GM23338 (cell line): ENCODE results near the gene ZNF418. TPM values are rescaled to one million over a fixed set of nuclear protein-coding genes. Genes with fewer than 3 reads are reported as not detected.

ENCODE experiments used
- ATAC-seq: fragments of 200-7000 bp; cut with Tn5 transposase; 3 replicates; pipeline ENCODE4 v1.9.1; 2020
- DNase-seq: peaks from one replicate; pipeline ENCODE4 v3.0.0-alpha.2; 2015; ENCODE audit warnings: low spot score
- H2AFZ ChIP-seq: fragments of 200-600 bp; sonication (generic); 2 replicates; pipeline ENCODE4 v1.8.0; 2016; ENCODE audit warnings: antibody characterized with exemption, mild to moderate bottlenecking, moderate library complexity
- H3F3A ChIP-seq: fragments of 200-600 bp; sonication (generic); replicated peaks from 2 replicates; pipeline ENCODE4 v1.8.0; 2017; ENCODE audit warnings: antibody characterized with exemption, mixed run types, low read depth
- H3K27ac ChIP-seq: fragments of 200-600 bp; sonication (generic); 2 replicates; pipeline ENCODE4 v1.6.1; 2016; ENCODE audit warnings: low read depth
- H3K27me3 ChIP-seq: fragments of 200-600 bp; sonication (generic); 2 replicates; pipeline ENCODE4 v1.8.0; 2016; ENCODE audit warnings: mild to moderate bottlenecking, mixed run types, moderate library complexity; ENCODE audit not compliant: insufficient read depth
- H3K36me3 ChIP-seq: fragments of 200-600 bp; sonication (generic); 2 replicates; pipeline ENCODE4 v1.8.0; 2016; ENCODE audit warnings: mild to moderate bottlenecking; ENCODE audit not compliant: insufficient read depth
- H3K4me1 ChIP-seq: fragments of 200-600 bp; sonication (generic); 2 replicates; pipeline ENCODE4 v1.8.0; 2016; ENCODE audit warnings: mild to moderate bottlenecking, moderate library complexity; ENCODE audit not compliant: insufficient read depth
- H3K4me2 ChIP-seq: fragments of 200-600 bp; sonication (generic); 2 replicates; pipeline ENCODE4 v1.7.1; 2017; ENCODE audit warnings: mixed run types
- H3K4me3 ChIP-seq: fragments of 200-600 bp; sonication (generic); 2 replicates; pipeline ENCODE4 v1.6.1; 2016; ENCODE audit warnings: mixed run types
- H3K79me2 ChIP-seq: fragments of 200-600 bp; sonication (generic); replicated peaks from 2 replicates; pipeline ENCODE4 v1.8.0; 2017; ENCODE audit warnings: mild to moderate bottlenecking; ENCODE audit not compliant: insufficient read depth
- H3K9me2 ChIP-seq: fragments of 200-600 bp; sonication (generic); 2 replicates; pipeline ENCODE4 v1.8.0; 2017; ENCODE audit not compliant: insufficient read depth
- H4K20me1 ChIP-seq: fragments of 200-600 bp; sonication (generic); replicated peaks from 2 replicates; pipeline ENCODE4 v1.8.0; 2017; ENCODE audit warnings: mild to moderate bottlenecking; ENCODE audit not compliant: insufficient read depth
- H3K27ac Mint-ChIP-seq: 2 replicates; pipeline ENCODE4 v1.8.0; 2020; ENCODE audit warnings: inconsistent platforms, mild to moderate bottlenecking, moderate library complexity, mixed read lengths
- H3K27me3 Mint-ChIP-seq: 3 replicates; pipeline ENCODE4 v1.8.0; 2022; ENCODE audit warnings: low read depth, mild to moderate bottlenecking, moderate library complexity, mixed read lengths, inconsistent platforms; ENCODE audit not compliant: insufficient read depth, poor library complexity
- H3K36me3 Mint-ChIP-seq: 3 replicates; pipeline ENCODE4 v1.8.0; 2021; ENCODE audit warnings: low read depth, mild to moderate bottlenecking, inconsistent platforms, moderate library complexity, mixed read lengths
- H3K4me1 Mint-ChIP-seq: 3 replicates; pipeline ENCODE4 v1.8.0; 2020; ENCODE audit warnings: mild to moderate bottlenecking, inconsistent platforms, mixed read lengths
- H3K4me3 Mint-ChIP-seq: 3 replicates; pipeline ENCODE4 v1.8.0; 2021; ENCODE audit warnings: moderate library complexity, mild to moderate bottlenecking, inconsistent platforms, mixed read lengths
- H3K9me3 Mint-ChIP-seq: 3 replicates; pipeline ENCODE4 v1.8.0; 2020; ENCODE audit warnings: moderate library complexity, mild to moderate bottlenecking, inconsistent platforms, mixed read lengths
- CREB1 ChIP-seq: fragments of 250-450 bp; sonication (Bioruptor Pico); IDR thresholded peaks from 2 replicates; pipeline ENCODE4 v1.5.0; 2020; ENCODE audit warnings: low read depth, mild to moderate bottlenecking, moderate library complexity
- EZH2 ChIP-seq: fragments of 200-600 bp; sonication (generic); IDR thresholded peaks from one replicate; pipeline ENCODE4 v1.8.0; 2017; ENCODE audit warnings: antibody characterized with exemption, mild to moderate bottlenecking, low read depth; ENCODE audit not compliant: unreplicated experiment
- EZH2phosphoT487 ChIP-seq: fragments of 200-600 bp; sonication (generic); IDR thresholded peaks from one replicate; pipeline ENCODE4 v1.8.1; 2018; ENCODE audit warnings: antibody characterized with exemption; ENCODE audit not compliant: unreplicated experiment
- JUNB ChIP-seq: IDR thresholded peaks from one replicate; pipeline ENCODE4 v1.6.1; 2016; ENCODE audit warnings: antibody characterized with exemption; ENCODE audit not compliant: unreplicated experiment
- NANOG ChIP-seq: IDR thresholded peaks from 2 replicates; pipeline ENCODE4 v1.6.1; 2016; ENCODE audit warnings: antibody characterized with exemption, borderline replicate concordance
- POLR2AphosphoS5 ChIP-seq: IDR thresholded peaks from 2 replicates; pipeline ENCODE4 v1.6.1; 2016; ENCODE audit warnings: antibody characterized with exemption, low read depth
- STAT1 ChIP-seq: IDR thresholded peaks from one replicate; pipeline ENCODE4 v1.6.1; 2016; ENCODE audit warnings: antibody characterized with exemption; ENCODE audit not compliant: unreplicated experiment
- ZNF114 ChIP-seq: fragments of 250-450 bp; sonication (Bioruptor Pico); IDR thresholded peaks from 2 replicates; pipeline ENCODE4 v1.5.0; 2020; ENCODE audit warnings: mild to moderate bottlenecking, moderate library complexity
- ZNF331 ChIP-seq: fragments of 250-450 bp; sonication (Bioruptor Pico); IDR thresholded peaks from 2 replicates; pipeline ENCODE4 v1.5.0; 2020; ENCODE audit warnings: low read depth, mild to moderate bottlenecking, moderate library complexity
- polyA plus RNA-seq: library from polyadenylated mRNA; unstranded; fragments of >200 nt; fragmentation: Nextera tagmentation; extraction: Ambion mirVana; gene quantifications from 2 replicates; pipeline ENCODE4 v1.2.1, GENCODE V29; 2016
- total RNA-seq: library from RNA; depleted of rRNA; stranded (reverse); fragments of >200 nt; shearing (Covaris generic); gene quantifications from 2 replicates; pipeline ENCODE4 v1.2.3, GENCODE V29; 2014
- TF ChIP-seq, protein P1 (sequence below): IDR thresholded peaks from one replicate; pipeline ENCODE4 v1.6.1; 2018; ENCODE audit warnings: antibody characterized with exemption; ENCODE audit not compliant: unreplicated experiment
- TF ChIP-seq, protein P2 (sequence below): IDR thresholded peaks from 2 replicates; pipeline ENCODE4 v1.6.1; 2016; ENCODE audit warnings: antibody characterized with exemption
- TF ChIP-seq, protein P3 (sequence below), 2 experiments: fragments of 200-600 bp in 1 of 2; sonication (generic) in 1 of 2; conservative IDR thresholded peaks; 2 replicates each; pipeline versions ENCODE4 v1.5.1 to v1.6.1; 2016 to 2017; ENCODE audit warnings: antibody characterized with exemption in 2 of 2, low read depth in 2 of 2, mild to moderate bottlenecking in 2 of 2, moderate library complexity in 1 of 2

ZNF418 gene
- total and polyA plus RNA-seq, 2 experiments from 2014 or later, result 11.1 to 13.4 TPM

DNA sequence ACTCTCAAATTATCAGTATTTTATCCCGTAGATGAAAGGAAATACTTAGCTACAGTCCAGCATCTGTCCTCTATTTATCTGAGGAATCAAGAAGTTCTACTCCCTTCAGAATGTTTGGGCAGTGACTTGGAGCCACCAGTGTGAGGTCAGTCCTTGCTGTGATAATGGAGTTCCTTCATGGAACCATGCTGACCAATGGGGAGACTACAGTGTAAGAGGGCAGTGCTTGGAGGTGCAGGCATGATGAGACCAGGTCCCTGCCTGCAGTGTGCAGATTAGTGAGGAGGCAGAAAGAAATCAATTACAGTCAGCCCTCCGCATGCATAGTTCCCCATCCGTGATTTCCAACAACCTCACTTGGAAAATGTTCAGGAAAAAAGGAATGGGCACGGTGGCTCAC lies 39.2 kb upstream of the ZNF418 start, which contains the start of gene C19orf18:
C19orf18 (minus strand) TSS at position 101 of the 400 bp plus-strand sequence. CDS start 102 bp downstream, outside the sequence.
- no peak within 1 kb of the TSS for H3K27ac Mint-ChIP-seq

DNA sequence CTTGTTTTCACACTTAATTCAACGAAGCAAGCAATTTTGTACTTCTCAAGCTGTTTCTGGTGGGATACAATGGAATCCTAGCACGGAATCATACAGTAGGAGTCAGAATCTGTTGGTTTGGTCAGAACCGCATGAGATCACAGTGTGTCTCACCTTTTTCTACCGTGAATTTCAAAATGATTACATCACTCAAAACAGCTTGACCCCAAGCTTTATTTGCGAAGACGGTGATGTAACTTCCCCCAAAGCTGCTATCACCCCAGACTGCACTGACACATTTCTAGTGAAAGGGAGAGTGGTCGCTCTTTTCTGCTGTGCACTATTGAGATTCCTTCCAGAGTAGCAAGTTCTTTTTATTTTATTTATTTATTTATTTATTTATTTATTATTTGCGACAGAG lies 29.6 kb upstream of the ZNF418 start:
- no peaks in the 10 kb centered on the region for H3K4me1 Mint-ChIP-seq
- no peak overlapping the region for H3K4me3 ChIP-seq
- H3K4me2 ChIP-seq, result no peak overlapping the region
- H2AFZ ChIP-seq, result no peak overlapping the region
- H3K27ac ChIP-seq, result no peak overlapping the region
- no peak for ATAC-seq
- H3K36me3 Mint-ChIP-seq, result peaks cover 27% of the 10 kb centered on the region
- no peaks in the 10 kb centered on the region for H3K9me2 ChIP-seq
- H4K20me1 ChIP-seq, result no peaks in the 10 kb centered on the region
- no peak overlapping the region for H3K27ac Mint-ChIP-seq
- no peaks in the 10 kb centered on the region for H3K27me3 ChIP-seq
- no peaks in the 10 kb centered on the region for H3K79me2 ChIP-seq
- no peaks in the 10 kb centered on the region for H3F3A ChIP-seq
- H3K27me3 Mint-ChIP-seq, result peaks cover 6% of the 10 kb centered on the region
- no peaks in the 10 kb centered on the region for H3K4me1 ChIP-seq
- H3K4me3 Mint-ChIP-seq, result no peak overlapping the region
- peaks cover 80% of the 10 kb centered on the region for H3K9me3 Mint-ChIP-seq
- DNase-seq, result no peak
- H3K36me3 ChIP-seq, result no peaks in the 10 kb centered on the region
- TF ChIP-seq, protein P1, sequence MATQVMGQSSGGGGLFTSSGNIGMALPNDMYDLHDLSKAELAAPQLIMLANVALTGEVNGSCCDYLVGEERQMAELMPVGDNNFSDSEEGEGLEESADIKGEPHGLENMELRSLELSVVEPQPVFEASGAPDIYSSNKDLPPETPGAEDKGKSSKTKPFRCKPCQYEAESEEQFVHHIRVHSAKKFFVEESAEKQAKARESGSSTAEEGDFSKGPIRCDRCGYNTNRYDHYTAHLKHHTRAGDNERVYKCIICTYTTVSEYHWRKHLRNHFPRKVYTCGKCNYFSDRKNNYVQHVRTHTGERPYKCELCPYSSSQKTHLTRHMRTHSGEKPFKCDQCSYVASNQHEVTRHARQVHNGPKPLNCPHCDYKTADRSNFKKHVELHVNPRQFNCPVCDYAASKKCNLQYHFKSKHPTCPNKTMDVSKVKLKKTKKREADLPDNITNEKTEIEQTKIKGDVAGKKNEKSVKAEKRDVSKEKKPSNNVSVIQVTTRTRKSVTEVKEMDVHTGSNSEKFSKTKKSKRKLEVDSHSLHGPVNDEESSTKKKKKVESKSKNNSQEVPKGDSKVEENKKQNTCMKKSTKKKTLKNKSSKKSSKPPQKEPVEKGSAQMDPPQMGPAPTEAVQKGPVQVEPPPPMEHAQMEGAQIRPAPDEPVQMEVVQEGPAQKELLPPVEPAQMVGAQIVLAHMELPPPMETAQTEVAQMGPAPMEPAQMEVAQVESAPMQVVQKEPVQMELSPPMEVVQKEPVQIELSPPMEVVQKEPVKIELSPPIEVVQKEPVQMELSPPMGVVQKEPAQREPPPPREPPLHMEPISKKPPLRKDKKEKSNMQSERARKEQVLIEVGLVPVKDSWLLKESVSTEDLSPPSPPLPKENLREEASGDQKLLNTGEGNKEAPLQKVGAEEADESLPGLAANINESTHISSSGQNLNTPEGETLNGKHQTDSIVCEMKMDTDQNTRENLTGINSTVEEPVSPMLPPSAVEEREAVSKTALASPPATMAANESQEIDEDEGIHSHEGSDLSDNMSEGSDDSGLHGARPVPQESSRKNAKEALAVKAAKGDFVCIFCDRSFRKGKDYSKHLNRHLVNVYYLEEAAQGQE, result no peak
- TF ChIP-seq, protein P2, sequence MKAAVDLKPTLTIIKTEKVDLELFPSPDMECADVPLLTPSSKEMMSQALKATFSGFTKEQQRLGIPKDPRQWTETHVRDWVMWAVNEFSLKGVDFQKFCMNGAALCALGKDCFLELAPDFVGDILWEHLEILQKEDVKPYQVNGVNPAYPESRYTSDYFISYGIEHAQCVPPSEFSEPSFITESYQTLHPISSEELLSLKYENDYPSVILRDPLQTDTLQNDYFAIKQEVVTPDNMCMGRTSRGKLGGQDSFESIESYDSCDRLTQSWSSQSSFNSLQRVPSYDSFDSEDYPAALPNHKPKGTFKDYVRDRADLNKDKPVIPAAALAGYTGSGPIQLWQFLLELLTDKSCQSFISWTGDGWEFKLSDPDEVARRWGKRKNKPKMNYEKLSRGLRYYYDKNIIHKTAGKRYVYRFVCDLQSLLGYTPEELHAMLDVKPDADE, result no peak
- TF ChIP-seq ZNF114 (CRISPR knock-in tag) (no peak), JUNB (no peak), EZH2phosphoT487 (no peak), NANOG (no peak)
- TF ChIP-seq, protein P3, sequence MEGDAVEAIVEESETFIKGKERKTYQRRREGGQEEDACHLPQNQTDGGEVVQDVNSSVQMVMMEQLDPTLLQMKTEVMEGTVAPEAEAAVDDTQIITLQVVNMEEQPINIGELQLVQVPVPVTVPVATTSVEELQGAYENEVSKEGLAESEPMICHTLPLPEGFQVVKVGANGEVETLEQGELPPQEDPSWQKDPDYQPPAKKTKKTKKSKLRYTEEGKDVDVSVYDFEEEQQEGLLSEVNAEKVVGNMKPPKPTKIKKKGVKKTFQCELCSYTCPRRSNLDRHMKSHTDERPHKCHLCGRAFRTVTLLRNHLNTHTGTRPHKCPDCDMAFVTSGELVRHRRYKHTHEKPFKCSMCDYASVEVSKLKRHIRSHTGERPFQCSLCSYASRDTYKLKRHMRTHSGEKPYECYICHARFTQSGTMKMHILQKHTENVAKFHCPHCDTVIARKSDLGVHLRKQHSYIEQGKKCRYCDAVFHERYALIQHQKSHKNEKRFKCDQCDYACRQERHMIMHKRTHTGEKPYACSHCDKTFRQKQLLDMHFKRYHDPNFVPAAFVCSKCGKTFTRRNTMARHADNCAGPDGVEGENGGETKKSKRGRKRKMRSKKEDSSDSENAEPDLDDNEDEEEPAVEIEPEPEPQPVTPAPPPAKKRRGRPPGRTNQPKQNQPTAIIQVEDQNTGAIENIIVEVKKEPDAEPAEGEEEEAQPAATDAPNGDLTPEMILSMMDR (conservative IDR thresholded peaks at IDR 0.05; ENCODE audit: low read depth in 2 of 2), result no peak

More for the DNA sequence above, 39.2 kb upstream of the ZNF418 start, which contains the start of gene C19orf18:
- no peak within 1 kb of the TSS for H3K4me2 ChIP-seq
- Mint-ChIP-seq H3K27me3 (peaks cover 5% of the 10 kb centered on the region), H3K4me1 (no peaks in the 10 kb centered on the region), H3K9me3 (peaks cover 97% of the 10 kb centered on the region), H3K4me3 (no peak within 1 kb of the TSS), H3K36me3 (peaks cover 84% of the 10 kb centered on the region)
- DNase-seq (no peak), ATAC-seq (no peak)
- no peaks in the 10 kb centered on the region for H3K79me2 ChIP-seq
- H3K27me3 ChIP-seq, result no peaks in the 10 kb centered on the region
- H3K4me3 ChIP-seq, result no peak within 1 kb of the TSS
- no peak within 1 kb of the TSS for H2AFZ ChIP-seq
- no peaks in the 10 kb centered on the region for H3K4me1 ChIP-seq
- H3K9me2 ChIP-seq, result no peaks in the 10 kb centered on the region
- TF ChIP-seq ZNF331 (CRISPR knock-in tag), result no peak
- TF ChIP-seq STAT1, result no peak
- TF ChIP-seq, protein P2, result no peak
- no peak for TF ChIP-seq EZH2
- TF ChIP-seq JUNB, result no peak
- TF ChIP-seq, protein P1, result no peak
- TF ChIP-seq CREB1 (CRISPR knock-in tag), result no peak
- no peak for TF ChIP-seq POLR2AphosphoS5
- TF ChIP-seq NANOG, result no peak
- TF ChIP-seq ZNF114 (CRISPR knock-in tag), result no peak
- H4K20me1 ChIP-seq, result no peaks in the 10 kb centered on the region
- no peaks in the 10 kb centered on the region for H3F3A ChIP-seq
- H3K36me3 ChIP-seq, result peaks cover 32% of the 10 kb centered on the region
- H3K27ac ChIP-seq, result no peak within 1 kb of the TSS
